Adrenal gland (tissue), 12 donors: ENCODE results near the gene ENOX1. TPM values are rescaled to one million over a fixed set of nuclear protein-coding genes. Genes with fewer than 3 reads are reported as not detected.

Experiments used
- DNase-seq, 7 donors: peaks; one replicate each; pipeline ENCODE4 v3.0.0-alpha.2; 2019 to 2020
- H3K27ac ChIP-seq, 5 donors: fragments of 200-600 bp; sonication (generic) in 4 of 5; 1 replicate in 3 of 5; 2 replicates in 2 of 5; pipeline versions ENCODE4 v1.5.1 to v1.8.0; 2016 to 2020; ENCODE audit warnings: mild to moderate bottlenecking in 1 of 5
- H3K27me3 ChIP-seq: fragments of 200-600 bp; 2 replicates; pipeline ENCODE4 v1.8.0; 2021
- H3K36me3 ChIP-seq, 2 donors: fragments of 200-600 bp; replicated peaks in 1 of 2; 1 replicate in 1 of 2; 2 replicates in 1 of 2; pipeline versions ENCODE4 v1.5.1 to v1.8.0; 2018 to 2022
- H3K4me1 ChIP-seq, 2 donors: fragments of 200-600 bp; replicated peaks in 1 of 2; 1 replicate in 1 of 2; 2 replicates in 1 of 2; pipeline versions ENCODE4 v1.5.1 to v1.8.0; 2018 to 2021
- H3K4me3 ChIP-seq, 4 donors: fragments of 200-600 bp; sonication (generic) in 3 of 4; one replicate each; pipeline ENCODE4 v1.5.1; 2016 to 2018
- H3K9me3 ChIP-seq, 3 donors: fragments of 200-600 bp; sonication (generic) in 1 of 3; replicated peaks in 1 of 3; 1 replicate in 2 of 3; 2 replicates in 1 of 3; pipeline versions ENCODE4 v1.5.1 to v1.8.0; 2016 to 2021
- CTCF ChIP-seq, 6 experiments: fragments of 450-650 bp in 4 of 6; fragments of 200-600 bp in 2 of 6; sonication (generic) in 1 of 6; IDR thresholded peaks; 1 replicate in 5 of 6; 2 replicates in 1 of 6; pipeline versions ENCODE4 v1.5.1 to v1.8.0; 2016 to 2021; ENCODE audit warnings: antibody characterized with exemption in 6 of 6, mild to moderate bottlenecking in 2 of 6, moderate library complexity in 1 of 6
- POLR2A ChIP-seq, 2 donors: fragments of 450-650 bp; IDR thresholded peaks; one replicate each; pipeline ENCODE4 v1.6.1; 2017; ENCODE audit warnings: antibody characterized with exemption in 2 of 2, mild to moderate bottlenecking in 2 of 2, moderate library complexity in 1 of 2
- WGBS, 4 donors: extraction: QIAGEN DNeasy Blood & Tissue Kit in 2 of 4; methylation state at CpG; one replicate each; pipeline versions ENCODE4 v1.1.5 to v1.1.7; 2013 to 2017; 5-methylcytosine and 5-hydroxymethylcytosine counted together
- intact Hi-C, 2 donors: fragments of 100-400 bp; cut with DNase I; formaldehyde crosslinking; loops; one replicate each; pipeline versions ENCODE4 v1.14.1 to v1.15.0; 2022 to 2023
- polyA plus RNA-seq, 3 donors: library from polyadenylated mRNA; stranded (reverse); fragments of 200-250 nt in 2 of 3; fragments of 350-450 nt in 1 of 3; fragmentation: Illumina TruSeq in 1 of 3; extraction: RNeasy Lipid Tissue Mini Kit (QIAGEN cat#74804) in 1 of 3; gene quantifications; one replicate each; pipeline ENCODE4 v1.2.3, GENCODE V29; 2013 to 2014
- total RNA-seq, 9 donors: library from RNA; depleted of rRNA in 4 of 9; stranded (reverse); fragments of >200 nt in 4 of 9; fragments of 120-200 nt in 1 of 9; fragmentation: NEBNext Ultra II Directional in 1 of 9; extraction: Animal tissue kit (Norgen Biotek cat#: 25700) in 1 of 9; gene quantifications; one replicate each; pipeline versions ENCODE4 v1.1.0 to v1.2.4, GENCODE V29; 2013 to 2023
- donor health status: healthy with polysubstance abuse.
- donor health status: Bipolar disorder and iron deficiency.
- donor health status: DM: yes; HTN: yes; CAD: no.
- donor health status: DM: no; HTN: no; CAD: no.
- donor health status: DM: no; HTN: no; CAD: no.
- donor health status: DM: yes; HTN: yes; CAD: no.

ENOX1 gene
- total and polyA plus RNA-seq, 12 donors, result 0.25 to 5.8 (median 1.6) TPM

GRCh38 chr13:43631106-43631505, 155.7 kb downstream of the ENOX1 start:
- Histone ChIP-seq H3K4me3 (no peak overlapping the region), H3K9me3 (no peaks in the 10 kb centered on the region), H3K36me3 (no peaks in the 10 kb centered on the region), H3K27me3 (no peaks in the 10 kb centered on the region), H3K4me1 (no peaks in the 10 kb centered on the region), H3K27ac (no peak overlapping the region)
- DNase-seq, result no peak
- intact Hi-C loops, result no loop called here
- TF ChIP-seq CTCF (IDR thresholded peaks at IDR 0.05) (no peak), POLR2A (IDR thresholded peaks at IDR 0.05) (no peak)
- 60 to 88% (median 84%) methylated on average over 3 of the region's 3 CpGs for WGBS, 4 donors

GRCh38 chr13:43629691-43630480, 156.9 kb downstream of the ENOX1 start:
- Histone ChIP-seq H3K27me3 (no peaks in the 10 kb centered on the region), H3K4me3 (no peak overlapping the region), H3K4me1 (no peaks in the 10 kb centered on the region), H3K36me3 (no peaks in the 10 kb centered on the region), H3K27ac (no peak overlapping the region), H3K9me3 (no peaks in the 10 kb centered on the region)
- DNase-seq, result no peak
- intact Hi-C loops, result no loop called here
- WGBS, 4 donors, result 87 to 97% (median 93%) methylated on average over 3 of the region's 3 CpGs
- no peak for TF ChIP-seq CTCF (IDR thresholded peaks at IDR 0.05)
- no peak for TF ChIP-seq POLR2A (IDR thresholded peaks at IDR 0.05)

GRCh38 chr13:43626994-43627393, 159.8 kb downstream of the ENOX1 start:
- H3K36me3 ChIP-seq, result no peaks in the 10 kb centered on the region
- intact Hi-C loops, result no loop called here

GRCh38 chr13:43614063-43614462, 172.7 kb downstream of the ENOX1 start:
- Histone ChIP-seq H3K9me3 (no peaks in the 10 kb centered on the region), H3K27me3 (no peaks in the 10 kb centered on the region), H3K36me3 (no peaks in the 10 kb centered on the region), H3K4me3 (no peak overlapping the region), H3K27ac (no peak overlapping the region), H3K4me1 (no peaks in the 10 kb centered on the region)
- intact Hi-C loops, result no loop called here
- no peak for TF ChIP-seq POLR2A (IDR thresholded peaks at IDR 0.05)
- TF ChIP-seq CTCF (IDR thresholded peaks at IDR 0.05), result no peak
- DNase-seq, result no peak

More at GRCh38 chr13:43626994-43627393, 159.8 kb downstream of the ENOX1 start:
- H3K9me3 ChIP-seq, result no peaks in the 10 kb centered on the region
- H3K27me3 ChIP-seq, result no peaks in the 10 kb centered on the region
- H3K4me1 ChIP-seq, result no peaks in the 10 kb centered on the region
- no peak overlapping the region for H3K4me3 ChIP-seq
- TF ChIP-seq CTCF (IDR thresholded peaks at IDR 0.05) (no peak), POLR2A (IDR thresholded peaks at IDR 0.05) (no peak)
- 72 to 80% (median 76%) methylated on average over 2 of the region's 2 CpGs for WGBS, 4 donors
- no peak for DNase-seq
- no peak overlapping the region for H3K27ac ChIP-seq
